Measurements from ENCODE around the gene EML4.

GRCh38 chr2:42217307-42217706 is 48.2 kb downstream of the EML4 start:
- TF ChIP-seq CTCF (IDR thresholded peaks at IDR 0.05) (no peak), EZH2 (IDR thresholded peaks at IDR 0.05) (no peak)

All from neural progenitor cell (in vitro differentiated cells).